Lung microvascular endothelial cell (primary cell): ENCODE results near the gene HDDC3. TPM values are rescaled to one million over a fixed set of nuclear protein-coding genes. Genes with fewer than 3 reads are reported as not detected.
A peak's percentile ranks its signal among the peaks of the same experiment; 100 is the strongest.
"Not testable (repeated sequence)": the region's sequence is repeated elsewhere in the genome, so short reads cannot be mapped to it uniquely, and the experiment has no call there.

ENCODE experiments used
- DNase-seq, 2 donors: peaks; one replicate each; pipeline versions ENCODE4 v3.0.0 to v3.0.0-alpha.2; 2010; ENCODE audit warnings: low read depth in 2 of 2
- total RNA-seq: library from RNA; depleted of rRNA; stranded (reverse); fragments of >200 nt; gene quantifications from 2 replicates; pipeline ENCODE4 v1.2.1, GENCODE V29; 2014

HDDC3 gene
- total RNA-seq, 1 donor from 2014 or later = 8.1 TPM

DNA sequence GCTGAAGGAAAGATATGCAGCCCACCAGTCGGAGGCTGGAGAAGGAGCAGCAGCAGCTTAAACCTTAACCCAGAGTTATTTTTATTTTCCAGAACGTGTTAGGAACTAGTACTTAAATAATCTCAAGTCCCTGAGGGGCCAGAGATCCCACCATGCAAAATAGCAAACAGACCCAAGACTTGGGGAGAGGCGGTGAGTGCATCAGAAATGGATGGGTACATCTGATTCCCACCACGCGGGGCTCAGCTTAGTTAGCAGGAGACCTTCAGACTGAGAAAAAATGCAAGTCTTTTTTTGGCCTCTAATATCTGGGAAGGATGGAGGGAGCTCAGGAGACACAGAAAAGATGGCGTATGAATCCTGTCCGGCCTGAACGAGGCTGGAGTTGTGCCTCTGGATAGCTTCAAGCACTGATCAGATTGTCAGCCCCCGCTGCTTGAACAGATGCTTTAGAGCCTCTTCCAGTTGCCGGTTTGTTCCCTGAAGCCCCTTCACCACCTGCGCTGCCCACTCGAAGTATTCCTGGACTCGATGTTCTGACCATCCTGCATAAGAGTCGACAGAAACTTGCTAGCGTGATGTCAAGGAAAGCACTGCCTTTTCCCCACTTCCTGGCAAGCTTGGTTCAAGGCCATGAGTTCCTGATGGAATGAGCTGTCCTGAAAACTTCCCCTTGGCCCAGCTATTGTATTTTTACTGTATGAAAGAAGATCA is 1.3 kb downstream of the HDDC3 start:
- DNase-seq = peak; percentile 14 to 73

DNA sequence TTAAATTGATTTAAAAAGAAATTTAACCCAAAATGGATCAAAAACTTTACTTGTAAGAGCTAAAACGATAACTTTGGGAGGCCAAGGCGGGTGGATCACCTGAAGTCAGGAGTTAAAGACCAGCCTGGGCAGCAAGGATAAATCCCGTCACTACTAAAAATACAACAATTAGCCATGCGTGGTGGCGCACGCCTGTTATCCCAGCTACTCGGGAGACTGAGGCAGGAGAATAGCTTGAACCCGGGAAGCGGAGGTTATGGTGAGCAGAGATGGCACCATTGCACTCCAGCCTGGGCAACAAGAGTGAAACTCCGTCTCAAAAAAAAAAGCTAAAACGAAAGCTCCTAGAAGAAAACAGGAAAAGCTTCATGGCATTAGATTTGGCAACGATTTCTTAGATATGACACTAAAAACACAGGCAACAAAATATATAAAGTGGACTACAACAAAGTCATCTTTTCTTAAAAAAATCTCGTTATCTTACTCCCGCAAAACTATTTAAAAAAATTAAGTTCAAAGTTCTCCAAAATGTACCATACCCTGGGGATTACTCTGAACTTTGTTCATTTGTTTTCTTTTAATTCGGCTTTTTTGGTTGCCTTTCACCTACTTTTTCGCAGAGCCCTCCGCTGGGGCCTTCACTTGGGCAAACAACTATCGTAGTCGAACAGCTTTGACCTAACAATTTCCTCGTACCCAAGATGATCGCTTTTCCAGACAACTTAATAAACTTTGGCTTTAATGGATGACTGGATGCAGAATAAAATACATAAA is 2.9 kb downstream of the HDDC3 start:
- DNase-seq = no peak

DNA sequence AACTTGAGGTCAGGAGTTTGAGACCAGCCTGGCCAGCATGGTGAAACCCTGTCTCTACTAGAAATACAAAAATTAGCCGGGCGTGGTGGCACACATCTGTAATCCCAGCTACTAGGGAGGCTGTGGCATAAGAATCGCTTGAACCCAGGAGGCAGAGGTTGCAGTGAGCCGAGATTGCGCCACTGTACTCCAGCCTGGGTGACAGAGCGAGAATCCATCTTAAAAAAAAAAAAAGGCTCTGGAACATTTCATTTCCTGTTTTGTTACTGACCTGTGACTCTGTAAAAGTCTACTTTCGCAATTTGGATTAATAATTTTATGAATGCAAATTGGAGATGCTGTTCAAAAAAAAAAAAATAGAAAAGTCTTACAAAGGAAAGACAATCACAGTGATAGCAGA is 4.2 kb downstream of the HDDC3 start:
- DNase-seq = not testable (repeated sequence)

- DNase-seq = not testable (repeated sequence)
These were observed 5.6 kb downstream of the HDDC3 start for GRCh38 chr15:90926766-90927165.

DNA sequence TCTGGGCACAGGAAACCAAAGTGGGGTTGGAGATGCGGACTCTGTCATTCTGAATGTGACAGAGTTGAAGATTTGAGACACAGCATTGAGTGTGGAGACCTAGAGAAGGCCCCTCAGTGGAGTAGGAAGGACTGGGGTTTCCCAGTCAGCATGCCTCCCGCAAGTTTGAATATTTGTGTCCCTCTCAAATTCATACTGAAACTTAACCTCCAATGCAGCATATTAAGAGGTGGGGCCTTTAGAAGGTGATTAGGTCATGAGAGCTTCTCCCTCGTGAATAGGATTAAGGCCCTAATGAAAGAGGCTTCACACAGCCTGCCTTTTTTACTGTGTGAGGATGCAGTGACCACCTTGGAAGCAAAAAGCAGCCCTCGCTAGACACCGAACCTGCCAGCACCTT is 8.0 kb downstream of the HDDC3 start:
- DNase-seq = no peak

GRCh38 chr15:90922712-90923322 is 9.5 kb downstream of the HDDC3 start:
- not testable (repeated sequence) for DNase-seq

- DNase-seq = no peak
These were observed 10.5 kb downstream of the HDDC3 start for GRCh38 chr15:90921887-90922286.

- no peak for DNase-seq
These were observed 13.5 kb downstream of the HDDC3 start for GRCh38 chr15:90918835-90919234.

DNA sequence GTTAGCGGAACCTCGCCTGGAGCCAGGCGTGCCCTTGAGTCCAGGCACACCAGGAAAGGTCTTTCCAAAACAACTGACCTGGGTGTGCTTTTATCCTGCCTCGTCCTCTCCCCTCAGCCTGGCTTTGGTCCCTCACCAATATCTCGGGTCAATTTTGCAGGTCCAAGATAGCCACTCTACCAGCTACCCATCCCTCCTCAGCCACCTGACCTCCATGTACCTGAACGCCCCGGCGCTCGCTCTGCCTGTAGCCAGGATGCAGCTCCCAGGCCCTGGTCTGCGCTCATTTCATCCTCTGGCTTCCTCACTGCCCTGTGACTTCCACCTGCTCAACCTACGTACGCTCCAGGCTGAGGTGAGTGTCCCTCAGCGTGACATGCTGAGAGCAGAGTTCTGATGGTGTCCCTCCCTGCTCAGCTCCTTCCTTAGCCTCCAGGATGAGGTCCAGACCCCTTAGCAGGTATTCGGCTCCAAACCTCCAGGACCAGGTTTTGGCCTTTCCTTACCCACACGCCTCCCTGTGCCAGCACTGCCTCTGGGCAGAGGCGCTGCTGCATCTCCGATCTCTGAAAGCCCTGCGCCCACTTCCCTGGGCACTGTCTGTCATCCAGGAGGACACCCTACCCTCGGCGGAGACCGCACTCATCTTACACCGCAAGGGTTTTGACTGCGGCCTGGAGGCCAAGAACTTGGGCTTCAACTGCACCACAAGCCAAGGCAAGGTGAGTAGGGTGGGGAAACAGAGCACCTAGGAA is 14.1 kb downstream of the HDDC3 start:
- DNase-seq = no peak

GRCh38 chr15:90917569-90917968 is 14.8 kb downstream of the HDDC3 start:
- DNase-seq = no peak

DNA sequence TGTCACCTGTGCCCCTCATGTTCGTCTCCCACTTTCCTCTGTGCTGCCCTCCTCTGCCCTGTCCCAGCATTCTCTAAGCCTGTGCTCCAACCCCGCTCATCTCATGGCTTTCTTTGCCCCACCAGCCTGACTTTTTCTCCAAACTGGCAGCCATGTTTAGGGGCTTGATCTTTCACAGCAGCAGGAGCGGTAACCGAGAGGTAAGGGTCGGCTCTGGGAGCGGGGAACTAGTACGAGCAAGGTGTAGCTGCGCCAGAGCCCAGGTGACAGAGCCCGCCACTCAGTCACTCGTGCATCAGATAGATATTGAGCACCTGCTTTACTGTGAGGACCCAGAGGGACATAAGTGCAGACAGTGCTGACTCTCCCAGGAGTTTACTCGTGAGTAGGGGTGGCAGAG is 15.9 kb downstream of the HDDC3 start:
- no peak for DNase-seq

DNA sequence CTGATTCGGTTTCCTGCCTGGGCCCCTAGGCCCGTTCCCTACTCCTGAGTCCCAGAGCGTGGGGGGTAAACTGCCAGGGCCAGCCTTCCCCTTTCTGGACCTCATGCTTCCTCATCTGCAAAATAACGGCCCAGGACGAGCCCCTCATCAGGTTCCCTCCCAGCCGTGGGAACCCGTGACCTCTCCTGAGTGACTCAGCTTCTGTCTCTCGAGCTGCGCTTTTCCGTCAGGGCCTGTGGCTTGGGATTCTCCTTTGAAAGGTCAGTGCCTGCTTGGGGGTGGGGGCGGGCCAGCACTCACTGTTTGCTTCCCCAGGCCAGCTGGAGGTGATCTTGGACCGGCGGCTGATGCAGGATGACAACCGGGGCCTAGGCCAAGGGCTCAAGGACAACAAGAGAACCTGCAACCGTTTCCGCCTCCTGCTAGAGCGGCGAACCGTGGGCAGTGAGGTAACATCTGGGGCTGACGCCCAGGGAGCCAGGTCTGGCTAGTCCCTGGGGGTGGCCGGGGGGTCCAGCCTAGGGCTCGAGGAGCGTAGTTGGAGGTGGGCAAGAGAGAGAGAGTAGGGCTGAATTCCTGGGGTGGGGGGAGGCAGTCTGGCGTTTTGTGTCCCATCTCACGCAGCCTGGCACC is 16.4 kb downstream of the HDDC3 start:
- no peak for DNase-seq

DNA sequence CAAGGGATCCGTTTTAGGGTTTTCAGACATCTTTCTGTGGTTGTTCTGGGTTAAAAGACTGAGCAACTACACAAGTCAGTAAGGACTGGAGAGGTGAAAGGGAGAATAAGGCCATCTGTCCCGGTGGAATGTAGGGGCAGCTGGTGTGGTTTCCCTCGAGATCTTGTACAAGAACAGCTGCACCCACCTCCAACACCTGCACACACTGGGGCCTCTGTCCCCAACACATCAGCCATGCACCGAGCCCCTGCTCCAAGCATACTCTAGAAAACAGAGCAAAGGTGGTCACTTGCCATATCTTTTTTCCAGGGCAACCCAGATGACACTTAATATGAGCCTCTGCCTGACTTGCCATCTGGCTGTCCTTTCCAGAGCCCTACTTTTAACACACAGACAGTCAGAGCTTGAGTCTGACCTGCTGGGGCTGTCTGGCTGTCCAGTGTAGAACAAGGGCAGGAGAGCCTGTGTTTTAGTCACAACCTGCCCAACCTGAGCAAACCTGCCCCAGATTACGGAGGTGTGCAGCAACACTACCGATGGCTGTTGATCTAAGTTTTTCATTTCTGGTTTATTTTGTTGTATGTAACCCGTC is 17.0 kb downstream of the HDDC3 start:
- no peak for DNase-seq

GRCh38 chr15:90914305-90915080 is 17.9 kb downstream of the HDDC3 start:
- DNase-seq = no peak

- no peak for DNase-seq
These were observed 18.9 kb downstream of the HDDC3 start for GRCh38 chr15:90913398-90913944.

GRCh38 chr15:90912770-90913075 is 19.6 kb downstream of the HDDC3 start:
- no peak for DNase-seq

GRCh38 chr15:90911906-90912769 is 20.2 kb downstream of the HDDC3 start:
- DNase-seq = no peak

DNA sequence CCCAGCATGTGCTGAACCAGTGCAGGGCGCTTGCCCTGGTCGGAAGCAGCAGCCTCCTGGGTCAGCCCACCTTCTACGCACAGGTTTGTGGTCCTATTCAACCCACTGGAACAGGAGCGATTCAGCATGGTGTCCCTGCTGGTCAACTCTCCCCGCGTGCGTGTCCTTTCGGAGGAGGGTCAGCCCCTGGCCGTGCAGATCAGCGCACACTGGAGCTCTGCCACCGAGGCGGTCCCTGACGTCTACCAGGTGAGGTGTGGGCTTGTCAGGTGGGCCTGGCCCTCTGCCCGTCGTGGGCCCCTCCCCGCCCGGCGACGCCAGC is 21.1 kb downstream of the HDDC3 start:
- no peak for DNase-seq
